ENCODE data around the gene ZNF438.
"Not testable (repeated sequence)": the region's sequence is repeated elsewhere in the genome, so short reads cannot be mapped to it uniquely, and the experiment has no call there.

Gene ZNF438

GRCh38 chr10:30974773-30975415 lies 56.8 kb downstream of the ZNF438 start:
- Histone ChIP-seq H3K9ac (ENCODE audit: low read depth, low read length) (no peak overlapping the region), H3K36me3 (ENCODE audit: insufficient read depth, low read length) (no peaks in the 10 kb centered on the region), H3K4me1 (ENCODE audit: insufficient read depth, low read length) (no peaks in the 10 kb centered on the region), H3K9me3 (ENCODE audit: control insufficient read depth, insufficient read depth, low read length) (no peaks in the 10 kb centered on the region)

DNA sequence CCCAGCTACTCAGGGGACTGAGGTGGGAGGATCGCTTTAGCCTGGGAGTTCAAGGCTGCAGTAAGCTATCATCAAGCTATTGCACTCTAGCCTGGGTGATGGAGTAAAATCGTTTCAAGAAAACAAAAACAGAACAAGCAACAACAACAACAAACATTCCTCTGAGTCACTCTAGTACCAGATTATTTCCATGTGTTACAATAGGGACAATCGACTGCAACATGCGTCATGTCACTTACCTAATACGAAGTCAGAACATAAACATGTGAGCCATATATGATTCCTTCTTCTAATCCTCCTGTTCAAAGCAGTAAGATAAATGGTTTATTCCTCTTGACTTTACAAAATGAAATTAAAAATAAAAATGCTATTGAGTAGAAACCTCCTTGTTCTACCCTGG lies 57.3 kb downstream of the ZNF438 start:
- Histone ChIP-seq H3K9me3 (ENCODE audit: control insufficient read depth, insufficient read depth, low read length) (no peaks in the 10 kb centered on the region), H3K4me1 (ENCODE audit: insufficient read depth, low read length) (no peaks in the 10 kb centered on the region), H3K36me3 (ENCODE audit: insufficient read depth, low read length) (no peaks in the 10 kb centered on the region), H3K9ac (ENCODE audit: low read depth, low read length) (no peak overlapping the region)

GRCh38 chr10:30973737-30974136 lies 57.9 kb downstream of the ZNF438 start:
- Histone ChIP-seq H3K9ac (ENCODE audit: low read depth, low read length) (no peak overlapping the region), H3K4me1 (ENCODE audit: insufficient read depth, low read length) (no peaks in the 10 kb centered on the region), H3K36me3 (ENCODE audit: insufficient read depth, low read length) (no peaks in the 10 kb centered on the region), H3K9me3 (ENCODE audit: control insufficient read depth, insufficient read depth, low read length) (no peaks in the 10 kb centered on the region)

GRCh38 chr10:30970760-30971460 lies 60.8 kb downstream of the ZNF438 start:
- H3K4me1 ChIP-seq (ENCODE audit: insufficient read depth, low read length): no peaks in the 10 kb centered on the region
- H3K36me3 ChIP-seq (ENCODE audit: insufficient read depth, low read length): no peaks in the 10 kb centered on the region
- no peaks in the 10 kb centered on the region for H3K9me3 ChIP-seq (ENCODE audit: control insufficient read depth, insufficient read depth, low read length)
- H3K9ac ChIP-seq (ENCODE audit: low read depth, low read length): no peak overlapping the region

DNA sequence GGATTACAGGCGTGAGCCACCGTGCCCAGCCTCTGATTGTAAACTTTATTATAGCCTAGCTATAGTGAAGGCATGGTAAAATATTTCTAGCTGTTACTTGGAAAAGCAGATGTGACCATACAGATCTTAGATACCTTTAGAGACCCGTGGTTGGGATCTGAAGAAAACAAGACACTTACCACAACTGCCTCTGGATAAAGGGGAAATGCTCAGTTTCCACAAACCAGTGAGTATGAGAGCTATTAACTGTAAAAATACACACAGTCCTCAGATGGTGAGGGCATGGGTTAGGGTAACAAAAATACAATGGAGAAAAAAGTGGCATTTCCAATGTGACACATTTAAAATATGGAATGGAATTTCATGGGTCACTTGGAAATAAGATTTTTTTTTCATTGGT lies 63.0 kb downstream of the ZNF438 start:
- H3K36me3 ChIP-seq (ENCODE audit: insufficient read depth, low read length): no peaks in the 10 kb centered on the region
- H3K9me3 ChIP-seq (ENCODE audit: control insufficient read depth, insufficient read depth, low read length): no peaks in the 10 kb centered on the region
- H3K4me1 ChIP-seq (ENCODE audit: insufficient read depth, low read length): no peaks in the 10 kb centered on the region
- no peak overlapping the region for H3K9ac ChIP-seq (ENCODE audit: low read depth, low read length)

DNA sequence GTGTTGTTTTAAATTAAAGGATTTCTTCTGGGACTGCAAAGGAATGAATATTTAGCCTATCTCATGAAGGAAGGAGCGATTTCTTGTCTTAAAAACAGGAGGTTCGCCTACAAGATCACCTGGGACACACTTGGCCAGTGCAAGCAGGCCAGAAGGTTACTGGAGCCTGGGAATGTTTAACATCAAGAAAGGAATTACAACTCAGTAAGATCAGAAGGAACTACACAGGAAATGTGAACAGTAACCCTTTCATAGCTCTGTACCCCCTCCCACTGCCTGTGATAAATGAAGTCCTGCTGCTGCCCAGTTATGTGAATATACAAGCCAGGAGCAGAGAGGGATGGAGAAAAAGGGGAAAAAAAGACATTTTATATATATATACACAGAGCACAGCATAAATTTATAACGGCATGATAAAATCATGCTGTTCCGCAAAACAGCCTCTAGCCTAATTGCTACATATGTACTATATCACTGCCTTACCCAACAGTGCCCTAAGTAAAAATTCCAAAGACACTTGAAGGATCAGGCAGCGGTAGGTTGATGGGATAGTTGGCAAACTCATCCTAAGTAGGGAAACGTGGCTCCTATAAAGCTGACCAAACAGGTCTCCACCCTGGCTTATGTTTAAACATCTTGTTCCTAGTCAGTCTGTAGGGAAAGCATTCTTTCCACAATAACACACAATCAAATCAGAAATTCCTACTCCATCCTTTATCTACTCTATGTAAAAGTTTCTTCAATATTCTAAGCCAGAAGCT lies 63.8 kb downstream of the ZNF438 start:
- H3K9me3 ChIP-seq (ENCODE audit: control insufficient read depth, insufficient read depth, low read length): no peaks in the 10 kb centered on the region
- H3K36me3 ChIP-seq (ENCODE audit: insufficient read depth, low read length): no peaks in the 10 kb centered on the region
- H3K9ac ChIP-seq (ENCODE audit: low read depth, low read length): no peak overlapping the region
- no peaks in the 10 kb centered on the region for H3K4me1 ChIP-seq (ENCODE audit: insufficient read depth, low read length)

DNA sequence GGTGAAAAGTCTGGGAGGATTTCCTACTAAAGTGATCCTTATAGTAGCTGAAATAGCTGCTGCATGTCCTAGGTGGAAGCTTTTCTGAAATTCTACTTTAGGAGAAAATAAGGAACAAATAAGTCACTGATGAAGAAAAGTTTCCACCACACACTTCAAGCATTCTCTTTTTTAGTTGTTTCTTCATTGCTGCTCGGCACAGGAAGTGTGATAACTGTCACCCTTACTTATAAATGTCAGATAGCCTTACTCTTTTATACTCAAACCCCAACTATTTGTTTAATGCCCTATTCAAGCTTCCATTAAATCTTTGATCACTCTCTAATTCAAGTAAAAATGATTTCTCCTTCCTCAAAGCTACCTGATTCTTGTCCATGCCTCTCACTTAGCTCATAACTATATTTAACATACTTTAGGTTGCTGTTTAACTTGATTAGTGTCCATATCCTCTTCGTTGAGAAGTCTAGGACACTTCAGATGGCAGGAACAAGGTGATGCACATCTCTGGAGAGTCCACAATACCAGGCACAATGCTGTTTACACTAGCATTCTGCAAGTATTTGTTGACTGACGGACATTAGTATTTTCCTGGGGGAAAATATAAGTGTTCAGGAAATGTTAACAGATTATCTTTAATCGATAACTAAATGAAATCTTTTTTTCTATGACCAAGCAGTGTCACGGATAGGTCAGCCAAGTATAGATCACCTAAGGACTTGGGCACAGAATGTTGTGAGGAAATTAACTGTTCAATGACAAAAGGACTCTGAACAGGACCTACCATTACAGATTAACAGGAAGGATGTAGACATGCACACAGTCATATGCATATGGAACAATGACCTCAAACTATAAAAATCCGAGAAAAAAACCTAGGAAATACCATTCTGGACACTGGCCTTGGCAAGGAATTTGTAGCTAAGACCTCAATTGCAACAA lies 67.4 kb downstream of the ZNF438 start:
- H3K9me3 ChIP-seq (ENCODE audit: control insufficient read depth, insufficient read depth, low read length): no peaks in the 10 kb centered on the region

DNA sequence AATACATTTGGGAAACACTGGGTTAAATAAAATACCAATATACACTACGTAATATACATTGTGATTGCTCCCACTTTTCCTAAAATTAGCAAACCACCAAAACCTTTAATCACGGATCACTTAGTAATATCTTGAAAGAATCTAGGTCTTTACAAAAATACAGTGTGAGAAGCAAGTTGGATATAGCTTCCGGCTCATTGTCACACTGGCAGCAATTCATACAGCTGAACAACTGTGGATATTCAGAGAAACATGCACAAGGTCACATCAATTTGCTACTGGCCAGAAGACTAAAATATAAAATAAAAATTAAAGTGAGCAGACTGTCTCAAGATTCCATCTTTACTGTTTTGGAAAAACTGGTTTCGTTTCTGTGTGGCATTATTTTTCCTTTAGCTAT lies 69.1 kb downstream of the ZNF438 start:
- Histone ChIP-seq H3K4me1 (ENCODE audit: insufficient read depth, low read length) (no peaks in the 10 kb centered on the region), H3K9ac (ENCODE audit: low read depth, low read length) (no peak overlapping the region), H3K9me3 (ENCODE audit: control insufficient read depth, insufficient read depth, low read length) (no peaks in the 10 kb centered on the region), H3K36me3 (ENCODE audit: insufficient read depth, low read length) (no peaks in the 10 kb centered on the region)

More for the DNA sequence above, 67.4 kb downstream of the ZNF438 start:
- Histone ChIP-seq H3K4me1 (ENCODE audit: insufficient read depth, low read length) (no peaks in the 10 kb centered on the region), H3K36me3 (ENCODE audit: insufficient read depth, low read length) (no peaks in the 10 kb centered on the region), H3K9ac (ENCODE audit: low read depth, low read length) (no peak overlapping the region)

GRCh38 chr10:30959836-30960210 lies 71.8 kb downstream of the ZNF438 start:
- no peaks in the 10 kb centered on the region for H3K36me3 ChIP-seq (ENCODE audit: insufficient read depth, low read length)
- no peaks in the 10 kb centered on the region for H3K4me1 ChIP-seq (ENCODE audit: insufficient read depth, low read length)
- H3K9ac ChIP-seq (ENCODE audit: low read depth, low read length): no peak overlapping the region
- no peaks in the 10 kb centered on the region for H3K9me3 ChIP-seq (ENCODE audit: control insufficient read depth, insufficient read depth, low read length)

GRCh38 chr10:30949218-30949617 lies 82.4 kb downstream of the ZNF438 start:
- H3K4me1 ChIP-seq (ENCODE audit: insufficient read depth, low read length); H3K9me3 ChIP-seq (ENCODE audit: control insufficient read depth, insufficient read depth, low read length); H3K36me3 ChIP-seq (ENCODE audit: insufficient read depth, low read length); H3K9ac ChIP-seq (ENCODE audit: low read depth, low read length): not testable (repeated sequence)

- H3K36me3 ChIP-seq (ENCODE audit: insufficient read depth, low read length): no peaks in the 10 kb centered on the region
- H3K9me3 ChIP-seq (ENCODE audit: control insufficient read depth, insufficient read depth, low read length): no peaks in the 10 kb centered on the region; the same call in 1 of the 2 replicates
- no peak overlapping the region for H3K9ac ChIP-seq (ENCODE audit: low read depth, low read length)
- H3K4me1 ChIP-seq (ENCODE audit: insufficient read depth, low read length): no peaks in the 10 kb centered on the region
Observed at GRCh38 chr10:30944005-30944404, 87.7 kb downstream of the ZNF438 start.

GRCh38 chr10:30943451-30943850 lies 88.2 kb downstream of the ZNF438 start:
- Histone ChIP-seq H3K9ac (ENCODE audit: low read depth, low read length) (no peak overlapping the region), H3K4me1 (ENCODE audit: insufficient read depth, low read length) (no peaks in the 10 kb centered on the region), H3K9me3 (ENCODE audit: control insufficient read depth, insufficient read depth, low read length) (no peaks in the 10 kb centered on the region; the same call in 1 of the 2 replicates), H3K36me3 (ENCODE audit: insufficient read depth, low read length) (no peaks in the 10 kb centered on the region)

GRCh38 chr10:30940256-30940655 lies 91.4 kb downstream of the ZNF438 start:
- H3K36me3 ChIP-seq (ENCODE audit: insufficient read depth, low read length): no peaks in the 10 kb centered on the region
- H3K9me3 ChIP-seq (ENCODE audit: control insufficient read depth, insufficient read depth, low read length): no peaks in the 10 kb centered on the region; the same call in 1 of the 2 replicates
- no peaks in the 10 kb centered on the region for H3K4me1 ChIP-seq (ENCODE audit: insufficient read depth, low read length)
- H3K9ac ChIP-seq (ENCODE audit: low read depth, low read length): no peak overlapping the region

DNA sequence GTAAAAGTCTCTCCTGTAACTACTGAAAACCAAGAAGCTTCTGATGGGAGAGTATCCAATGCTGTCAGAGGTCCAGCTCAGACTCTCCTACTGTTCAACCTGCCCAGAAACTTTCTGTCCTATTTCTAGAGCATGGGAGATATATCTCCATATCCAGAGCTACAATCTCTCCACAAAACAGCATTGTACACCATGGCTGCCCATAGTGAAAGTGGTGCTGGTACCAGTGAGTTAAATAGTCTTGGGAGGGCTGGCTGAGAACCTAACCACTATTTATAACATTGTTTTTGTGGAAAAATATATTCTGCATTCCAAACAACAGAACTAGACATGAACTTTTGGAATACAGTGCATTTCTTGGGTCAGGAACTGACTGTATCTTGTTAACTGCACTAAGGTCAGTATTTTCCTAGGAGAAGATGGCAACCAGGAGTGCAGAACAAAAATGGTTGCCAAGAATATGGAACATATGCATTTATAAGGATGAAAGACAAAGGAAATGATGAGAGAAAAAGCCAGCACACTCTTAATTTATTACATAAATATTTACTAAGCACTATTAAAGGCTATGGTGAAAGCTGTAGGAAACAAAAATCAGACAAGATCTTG lies 91.9 kb downstream of the ZNF438 start:
- no peaks in the 10 kb centered on the region; the same call in 1 of the 2 replicates for H3K9me3 ChIP-seq (ENCODE audit: control insufficient read depth, insufficient read depth, low read length)
- H3K4me1 ChIP-seq (ENCODE audit: insufficient read depth, low read length): no peaks in the 10 kb centered on the region
- no peak overlapping the region for H3K9ac ChIP-seq (ENCODE audit: low read depth, low read length)
- H3K36me3 ChIP-seq (ENCODE audit: insufficient read depth, low read length): no peaks in the 10 kb centered on the region

All from ES-I3 (cell line).